ENCODE measurements around the gene MAST4.

The MAST4 gene

DNA sequence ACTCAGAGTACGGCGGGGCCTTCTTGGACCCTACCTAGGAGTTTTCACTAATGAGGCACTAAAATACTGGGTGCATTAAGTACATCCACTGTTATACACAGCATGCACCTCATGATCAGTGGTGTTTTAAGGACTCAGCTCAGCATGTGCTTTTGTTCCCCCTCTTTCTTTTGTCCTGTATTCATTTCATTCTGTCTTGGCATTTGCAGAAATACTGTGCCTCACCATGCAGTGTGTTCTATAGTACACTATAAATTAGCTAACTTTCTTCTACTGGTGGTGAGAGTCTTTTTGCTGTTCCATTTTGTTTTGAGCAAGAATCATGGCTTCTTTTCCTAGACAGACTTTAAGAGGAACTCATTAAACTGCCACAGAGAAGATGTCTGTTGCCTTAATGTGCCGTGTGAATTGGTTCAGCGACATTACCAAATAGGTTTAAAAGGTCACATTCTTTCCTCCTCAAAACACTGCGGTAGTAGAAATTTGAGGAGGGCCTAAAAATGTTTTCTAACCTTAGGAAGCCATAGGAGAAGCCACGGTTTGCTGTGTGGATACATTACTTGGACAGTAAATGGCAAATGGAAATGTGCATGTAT is 276.6 kb downstream of the MAST4 start:
- no peak for DNase-seq (ENCODE audit: low read depth in 2 of 2)

DNA sequence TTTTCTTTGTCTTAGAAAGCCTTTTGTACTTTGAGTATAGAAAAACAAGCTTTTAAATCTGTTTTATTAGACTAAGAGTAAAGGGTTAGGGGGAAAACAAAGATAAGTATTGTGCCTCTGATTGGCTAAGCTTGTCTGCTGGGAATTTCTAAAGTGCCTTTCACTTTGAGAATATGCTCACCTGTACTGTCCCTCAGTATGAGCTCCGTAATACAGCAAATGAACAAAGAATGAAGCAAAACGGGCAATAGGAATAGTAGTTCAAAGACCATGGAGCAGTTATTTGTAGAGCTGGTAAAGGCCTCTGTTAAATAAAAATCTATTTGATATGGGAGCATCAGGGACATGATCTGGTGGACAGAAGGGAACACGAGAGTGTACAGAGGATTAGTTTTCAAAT is 277.8 kb downstream of the MAST4 start:
- no peak for DNase-seq (ENCODE audit: low read depth in 2 of 2)

DNA sequence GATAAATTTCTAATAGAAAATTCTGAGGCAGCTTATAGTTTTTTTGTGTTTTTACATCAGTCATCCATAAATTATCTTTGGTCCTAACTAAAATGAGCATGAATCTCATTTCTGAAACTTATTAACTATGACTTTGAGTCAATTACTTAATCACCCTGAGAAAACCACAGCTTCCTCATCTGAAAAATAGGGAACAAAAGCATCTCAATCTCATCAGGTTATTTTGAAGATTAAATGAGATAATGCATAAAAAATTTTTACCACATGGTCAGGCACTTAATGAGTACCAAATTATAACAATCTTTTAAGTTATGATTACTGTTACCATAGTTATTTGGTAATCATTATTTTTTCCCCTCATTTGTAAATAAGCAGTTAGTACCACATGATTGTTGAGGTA is 279.1 kb downstream of the MAST4 start:
- DNase-seq (ENCODE audit: low read depth in 2 of 2), result no peak

DNA sequence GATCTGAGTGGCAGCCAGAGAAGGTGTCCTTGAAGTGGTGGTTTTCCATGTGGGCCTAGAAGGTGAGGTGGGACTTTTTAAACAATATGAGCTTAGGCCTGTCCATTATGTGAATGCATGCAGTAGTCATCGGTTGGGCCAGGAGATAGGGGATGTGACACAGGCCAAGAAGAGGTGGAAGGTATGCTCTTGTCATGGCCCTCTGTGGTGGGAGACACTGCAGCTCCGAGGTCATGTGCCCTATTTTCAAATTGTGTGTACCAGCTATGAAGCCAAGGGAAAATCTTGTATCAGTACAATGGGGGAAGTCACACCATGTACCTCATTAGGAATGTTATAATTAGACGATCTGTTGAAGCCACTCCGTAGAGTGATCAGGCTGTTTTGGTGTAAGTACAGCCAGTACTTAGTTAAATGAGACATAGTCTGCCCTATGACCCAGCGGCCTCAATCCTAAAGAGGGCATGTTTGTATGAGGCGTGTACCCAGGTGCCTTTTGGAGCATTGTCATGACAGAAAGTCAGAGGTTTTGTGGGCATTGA is 280.1 kb downstream of the MAST4 start:
- no peak for DNase-seq (ENCODE audit: low read depth in 2 of 2)

DNA sequence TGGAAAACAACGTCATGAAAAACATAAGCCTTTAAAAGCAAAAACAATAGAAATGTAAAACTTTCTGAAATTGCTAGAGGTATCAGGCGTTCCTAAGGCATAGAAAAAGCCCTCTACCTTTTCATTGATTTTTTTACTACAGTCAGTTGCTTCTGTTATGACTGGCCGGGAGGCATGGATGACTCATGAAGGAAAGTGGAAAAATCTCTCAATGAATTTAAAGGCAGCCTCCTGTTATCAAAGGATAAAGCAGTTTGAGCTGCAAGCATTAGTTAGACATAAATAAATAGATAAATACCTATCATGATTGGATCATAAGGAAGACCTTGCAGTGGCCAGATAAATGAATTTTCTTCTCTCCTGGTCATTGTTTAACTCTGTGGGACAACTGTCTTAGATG is 281.6 kb downstream of the MAST4 start:
- no peak for DNase-seq (ENCODE audit: low read depth in 2 of 2)

DNA sequence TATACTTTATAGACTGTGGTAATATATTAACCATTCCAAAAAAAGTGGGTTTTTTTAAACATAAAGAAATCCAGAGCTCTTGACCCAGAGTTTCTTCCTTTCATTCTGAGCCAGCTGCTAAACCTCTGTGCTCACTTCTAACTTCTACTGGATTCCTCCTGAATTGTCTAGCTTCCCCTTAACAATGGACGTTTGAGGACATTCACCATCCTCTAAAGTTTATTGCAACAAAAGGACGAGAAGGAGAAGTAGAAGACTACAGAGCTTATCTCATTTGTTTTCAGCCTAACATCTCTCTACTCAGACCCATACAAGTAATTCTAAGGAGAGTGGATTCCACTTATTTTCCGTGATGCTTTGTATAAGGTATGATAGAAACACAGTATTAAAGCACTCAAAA is 284.2 kb downstream of the MAST4 start:
- no peak for DNase-seq (ENCODE audit: low read depth in 2 of 2)

DNA sequence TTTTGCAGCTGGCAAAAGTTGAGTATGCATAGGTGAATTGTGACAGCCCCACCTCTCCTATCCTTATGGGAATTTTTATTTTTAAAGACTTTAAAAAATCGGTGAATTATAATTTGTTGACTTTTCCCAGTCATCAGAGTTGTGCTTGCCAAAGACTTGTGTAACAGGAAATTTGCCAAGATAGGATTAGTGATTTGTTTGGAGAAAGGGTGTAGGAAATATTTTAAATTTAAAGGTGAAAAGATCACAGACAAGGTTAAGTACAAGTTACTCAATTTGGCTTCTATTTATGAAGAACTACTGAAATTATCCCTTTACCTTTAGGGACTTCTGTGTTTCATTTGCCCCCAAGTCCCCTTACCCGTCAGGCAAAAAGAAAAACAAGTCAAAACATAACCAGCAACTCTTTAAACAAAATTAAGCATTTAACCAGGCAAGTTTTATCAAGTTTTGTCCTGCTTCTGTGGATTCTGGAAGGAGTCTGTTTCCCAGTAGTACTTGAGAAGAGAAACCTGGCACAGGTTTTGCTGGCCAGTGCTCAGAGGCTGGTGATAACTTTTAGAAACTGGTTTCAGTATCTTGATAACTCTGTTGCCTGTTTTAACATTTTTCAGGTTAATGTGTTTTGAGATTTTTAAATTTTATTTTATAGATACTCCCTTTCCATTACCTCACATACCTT is 285.4 kb downstream of the MAST4 start:
- DNase-seq (ENCODE audit: low read depth in 2 of 2), result no peak

DNA sequence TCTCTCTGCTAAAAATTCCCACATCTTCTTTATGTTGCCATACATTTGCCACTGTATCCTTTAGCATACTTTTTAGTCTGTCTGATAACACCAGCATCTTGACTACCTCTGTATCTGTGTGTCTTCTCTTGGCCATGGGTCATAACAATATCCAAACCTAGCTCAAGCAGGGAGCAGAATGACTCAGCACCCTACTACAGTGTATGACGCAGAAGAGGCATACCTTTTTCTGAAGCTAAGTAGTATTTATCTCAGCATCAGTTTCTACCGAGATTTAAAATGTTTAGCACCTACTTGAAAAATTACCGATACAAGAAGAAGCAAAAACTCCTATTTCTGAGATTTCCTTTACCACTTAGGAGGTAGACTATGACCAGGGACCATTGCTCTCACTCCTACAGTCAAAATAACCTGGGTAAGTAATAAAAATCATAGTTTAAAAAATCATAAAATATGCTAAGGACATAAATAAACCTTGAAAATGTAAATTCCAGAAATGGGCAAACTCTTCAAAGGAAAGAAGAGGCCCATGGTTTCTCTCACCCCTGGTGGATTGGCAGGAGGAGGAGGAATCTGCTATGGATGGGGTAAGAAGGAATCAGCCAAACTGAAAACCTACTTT is 286.5 kb downstream of the MAST4 start:
- no peak for DNase-seq (ENCODE audit: low read depth in 2 of 2)

DNA sequence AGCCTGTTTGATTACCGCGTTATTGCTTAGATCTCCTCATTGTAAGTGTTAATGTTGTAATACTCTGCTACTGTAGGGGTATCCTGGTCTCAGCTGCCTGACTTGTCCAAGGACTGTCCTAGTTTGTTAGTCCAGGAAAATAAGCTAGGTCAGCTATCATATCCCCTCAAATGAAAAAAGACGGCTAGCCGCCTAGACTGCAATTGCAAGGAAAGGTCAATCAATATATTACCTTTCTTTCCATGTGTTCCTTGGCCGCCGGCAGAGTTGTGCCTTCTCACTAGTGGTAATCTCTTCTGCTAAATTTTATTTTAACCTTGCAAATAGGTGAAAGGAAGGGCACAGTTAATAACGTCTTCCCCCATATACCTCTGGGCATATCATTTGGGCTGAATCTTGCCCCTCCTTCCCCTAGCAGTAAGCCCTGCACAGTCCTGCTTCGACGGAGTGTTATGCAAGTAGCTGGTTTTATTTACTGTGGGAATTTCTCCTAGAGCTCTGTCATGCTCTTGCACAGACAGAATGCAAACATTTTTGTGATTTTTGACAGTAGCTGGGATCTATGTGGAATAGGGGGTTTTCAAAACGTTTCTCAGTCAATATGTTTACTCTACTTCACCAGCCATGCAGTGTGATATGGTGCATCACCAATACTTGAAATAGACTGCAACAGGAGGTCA is 288.5 kb downstream of the MAST4 start:
- DNase-seq (ENCODE audit: low read depth in 2 of 2), result no peak

DNA sequence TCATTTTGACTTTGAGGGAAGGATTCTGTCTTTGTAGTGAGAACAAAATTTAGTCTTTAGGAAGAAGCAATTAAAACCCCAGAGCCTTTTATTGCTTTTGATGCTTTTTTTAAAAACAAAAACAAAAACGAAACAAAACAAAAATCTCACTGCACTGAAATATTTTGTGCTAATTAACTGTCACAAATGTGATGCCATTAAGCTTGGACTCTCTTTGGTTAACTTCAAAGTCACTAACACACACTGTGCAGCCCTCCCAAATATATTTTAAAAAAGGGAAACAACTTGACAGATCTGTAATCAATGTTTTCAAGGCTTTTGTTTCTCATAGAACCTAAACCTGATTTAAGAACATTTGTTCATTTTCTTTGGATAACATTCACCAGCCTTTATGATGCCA is 290.7 kb downstream of the MAST4 start:
- DNase-seq (ENCODE audit: low read depth in 2 of 2), result no peak

DNA sequence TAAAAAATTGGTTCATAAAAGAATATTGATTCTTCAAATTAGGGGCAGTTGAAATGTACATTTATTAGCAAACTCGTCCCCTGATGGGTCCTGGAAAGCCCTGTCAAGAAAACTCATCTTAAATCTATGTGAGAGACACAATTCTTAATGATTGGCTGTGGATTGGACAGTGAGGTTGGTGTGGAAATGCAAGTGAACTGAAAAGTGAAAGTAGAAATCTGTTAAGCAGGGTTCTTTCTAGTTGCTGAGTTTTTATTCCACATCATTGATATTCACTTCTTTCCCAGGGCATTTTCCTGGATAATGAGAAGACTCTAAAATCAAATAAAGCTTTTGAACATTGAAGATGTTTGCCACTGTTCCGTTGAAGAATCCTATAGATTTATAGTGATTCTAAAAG is 292.4 kb downstream of the MAST4 start:
- DNase-seq (ENCODE audit: low read depth in 2 of 2), result no peak

DNA sequence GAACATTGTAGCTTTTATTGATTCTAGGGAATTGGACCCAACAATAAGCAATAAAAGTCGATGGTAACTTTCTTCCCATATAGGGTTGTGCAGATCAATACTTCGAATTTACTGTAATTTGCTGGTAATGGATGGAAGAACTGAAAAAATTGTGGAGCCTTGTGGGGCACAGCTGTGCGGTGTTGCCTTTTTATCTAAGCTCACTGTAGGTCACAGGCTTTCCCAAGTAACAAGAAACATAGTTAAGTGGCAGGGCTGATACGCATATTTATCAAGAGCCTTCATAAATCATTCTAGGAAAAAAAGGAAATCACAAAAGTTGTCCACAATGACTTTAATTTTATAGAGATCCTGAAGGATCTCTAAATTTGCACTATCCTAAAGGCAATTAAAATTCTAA is 292.9 kb downstream of the MAST4 start:
- DNase-seq (ENCODE audit: low read depth in 2 of 2), result no peak

DNA sequence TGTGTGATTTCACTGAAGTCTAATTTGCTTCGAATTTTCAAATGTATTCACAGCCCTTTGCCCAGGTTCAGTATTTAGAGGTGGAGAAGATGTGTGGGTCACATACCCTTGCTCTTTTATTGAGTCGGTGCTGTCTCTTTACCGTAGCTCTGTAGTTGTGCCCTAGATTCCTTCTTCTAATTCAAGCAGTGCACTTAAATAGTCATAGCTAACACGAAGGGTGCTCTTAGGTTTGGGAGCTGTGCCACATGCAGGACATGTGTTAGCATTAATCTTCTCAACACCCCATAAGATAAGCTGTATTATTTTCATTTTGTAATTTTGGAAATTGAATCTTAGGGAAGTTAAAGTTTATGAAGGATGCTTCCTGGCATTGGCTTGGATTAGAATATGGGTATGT is 293.3 kb downstream of the MAST4 start:
- DNase-seq (ENCODE audit: low read depth in 2 of 2), result no peak

DNA sequence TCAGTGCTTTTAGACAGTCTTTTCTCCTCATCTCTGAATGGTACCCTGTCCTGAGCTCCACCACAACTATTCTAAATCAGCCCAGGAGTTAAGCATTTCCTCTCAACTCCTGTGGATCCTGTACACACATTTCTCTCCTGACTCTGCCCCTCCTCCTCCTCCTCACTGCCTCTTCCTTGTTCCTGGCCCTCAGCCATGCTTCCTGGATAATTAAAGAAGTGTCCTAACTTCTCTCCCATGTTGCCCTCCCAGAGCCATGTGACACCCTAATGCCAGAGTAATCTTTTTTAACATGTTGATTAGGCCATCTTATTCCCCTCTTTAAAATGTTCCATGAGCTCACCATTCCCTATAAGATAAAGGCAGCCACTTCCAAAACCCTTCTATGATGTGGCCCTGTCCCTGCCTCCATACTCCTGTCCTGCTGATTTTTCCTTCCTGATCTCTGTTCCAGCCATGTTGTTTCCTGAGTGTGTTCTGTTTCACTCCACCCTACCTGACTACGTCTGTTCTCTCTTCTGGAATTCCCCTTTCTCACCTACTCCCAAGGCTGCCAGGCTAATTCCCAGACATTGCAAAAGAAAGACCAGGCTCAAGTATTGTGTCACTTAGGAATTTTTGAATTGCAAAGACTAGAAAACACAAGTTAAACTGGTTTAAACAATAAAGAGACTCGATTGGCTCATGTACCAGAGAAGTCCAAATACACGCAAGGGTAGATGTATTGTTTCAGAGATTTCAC is 295.2 kb downstream of the MAST4 start:
- DNase-seq (ENCODE audit: low read depth in 2 of 2), result no peak

DNA sequence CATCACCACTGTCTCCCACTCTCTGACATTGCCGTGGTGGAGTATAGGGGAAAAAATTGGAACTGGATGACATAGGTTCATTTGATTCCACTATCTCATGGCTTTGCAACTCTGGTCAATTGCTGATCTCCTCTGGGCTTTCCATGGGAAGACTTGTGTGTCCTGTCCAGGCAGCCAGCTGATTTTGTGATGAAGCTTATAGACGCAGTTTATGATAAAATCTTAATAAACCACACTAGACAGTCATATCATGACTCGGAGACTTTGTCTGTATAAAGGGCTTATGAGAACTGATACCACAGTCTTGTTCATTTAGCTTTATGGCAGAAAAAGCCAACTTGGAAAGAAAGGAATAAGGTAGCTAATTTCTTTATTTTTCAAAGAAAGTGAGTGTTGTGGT is 296.5 kb downstream of the MAST4 start:
- DNase-seq (ENCODE audit: low read depth in 2 of 2), result no peak

DNA sequence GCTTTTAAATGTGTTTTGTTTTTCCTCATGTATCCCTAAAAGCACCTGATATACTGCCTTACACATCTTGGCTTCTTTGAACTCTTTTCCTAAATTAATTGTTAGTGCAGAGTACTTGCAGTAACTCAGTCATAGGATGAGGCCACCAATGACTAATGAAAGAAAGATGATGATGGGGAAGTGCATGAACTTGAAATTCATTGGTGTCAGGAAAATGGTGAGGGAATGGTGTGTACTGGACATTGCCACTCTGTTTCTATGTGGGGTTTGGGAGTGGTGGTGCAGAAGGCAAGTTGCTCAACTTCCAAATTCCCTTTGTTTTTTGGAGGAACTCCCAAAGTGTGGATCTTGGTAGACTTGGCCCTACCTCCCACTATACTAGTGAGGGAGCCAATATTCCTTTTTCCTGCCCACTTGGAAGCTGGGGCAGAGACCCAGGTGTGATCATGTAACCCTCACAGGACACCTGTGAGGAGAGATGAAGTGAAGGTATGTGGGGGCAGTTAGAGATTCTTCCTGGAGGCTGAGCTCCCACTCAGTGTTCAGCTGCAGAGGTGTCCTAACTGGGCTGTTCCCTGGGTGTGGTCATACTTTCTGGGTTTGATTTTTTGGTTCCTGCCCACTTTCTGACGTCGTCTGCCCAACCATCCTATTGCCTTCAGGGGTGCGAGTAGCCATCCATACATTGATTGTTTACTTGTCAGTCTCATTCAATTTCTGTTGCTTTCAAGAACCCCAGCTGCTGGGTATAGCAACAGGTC is 298.5 kb downstream of the MAST4 start:
- no peak for DNase-seq (ENCODE audit: low read depth in 2 of 2)

DNA sequence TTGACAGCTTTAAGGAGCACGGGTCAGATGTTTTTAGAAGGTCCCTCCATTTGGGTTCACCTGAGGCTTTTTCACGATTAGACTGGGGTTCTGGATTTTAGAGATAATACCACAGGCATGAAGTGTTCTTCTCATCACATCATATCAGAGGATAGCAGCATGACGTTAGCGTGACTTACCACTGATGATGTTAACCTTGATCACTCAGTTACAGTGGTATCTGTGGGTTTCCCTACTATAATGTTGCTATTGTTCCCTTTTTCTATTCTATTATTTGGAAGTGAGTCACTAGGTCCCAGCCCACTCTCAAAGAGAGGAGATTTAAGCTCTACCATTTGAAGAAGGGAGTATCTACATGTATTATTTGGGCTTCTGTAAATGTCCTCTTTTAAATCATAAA is 300.0 kb downstream of the MAST4 start:
- no peak for DNase-seq (ENCODE audit: low read depth in 2 of 2)

DNA sequence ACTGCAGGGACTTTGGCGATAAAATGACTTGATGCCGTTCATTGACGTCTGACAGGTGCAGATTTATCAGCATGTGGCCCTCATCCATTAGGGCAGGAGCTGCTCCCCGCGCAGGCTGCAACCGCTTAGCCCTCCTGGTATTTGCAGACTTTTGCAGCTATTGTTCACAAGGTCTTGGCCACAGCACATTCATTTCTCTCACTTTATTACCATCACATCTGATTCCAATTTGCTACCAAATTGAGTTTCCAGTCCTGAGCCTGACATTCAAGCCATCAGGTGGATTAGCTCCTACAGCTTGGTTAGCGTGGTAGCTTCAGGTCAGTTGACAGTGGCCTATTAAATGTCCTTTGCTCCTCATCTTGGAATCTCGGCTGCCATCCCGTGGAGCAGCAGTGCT is 301.2 kb downstream of the MAST4 start:
- no peak for DNase-seq (ENCODE audit: low read depth in 2 of 2)

DNA sequence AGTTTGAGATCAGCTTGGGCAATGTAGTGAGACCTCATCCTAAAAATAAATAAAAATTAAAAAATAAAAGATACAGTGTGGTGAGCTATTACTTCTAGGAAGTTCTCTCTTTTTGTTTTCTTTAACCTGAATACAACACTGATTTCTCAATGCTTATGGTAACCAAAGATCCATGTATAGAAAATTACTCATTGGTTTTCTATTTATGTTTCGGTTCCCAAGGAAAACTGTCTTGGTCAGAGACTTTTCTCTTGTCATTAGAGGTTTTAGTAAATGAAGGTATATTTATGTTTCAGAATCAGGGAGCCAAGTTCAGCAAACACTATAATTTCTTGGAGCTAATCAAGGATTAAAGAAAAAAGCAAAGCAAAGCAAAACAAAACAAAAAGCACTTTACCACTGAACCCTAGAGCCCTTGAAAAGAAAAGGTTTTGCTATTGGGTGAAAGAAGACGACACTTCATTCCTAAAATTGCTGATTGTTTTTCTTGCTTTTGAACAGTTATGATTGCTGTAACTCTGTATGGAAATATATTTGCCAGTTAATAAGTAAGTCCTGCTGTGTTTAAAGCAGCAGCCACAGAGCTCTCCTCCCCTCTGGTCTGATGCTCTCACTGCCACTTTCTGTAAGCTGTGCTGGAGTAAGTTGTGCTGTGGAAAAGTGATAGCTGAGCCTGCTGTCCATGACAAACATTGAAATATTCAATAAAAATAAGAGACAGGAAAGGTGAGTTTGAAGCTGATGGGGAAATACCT is 302.2 kb downstream of the MAST4 start:
- DNase-seq (ENCODE audit: low read depth in 2 of 2), result no peak

DNA sequence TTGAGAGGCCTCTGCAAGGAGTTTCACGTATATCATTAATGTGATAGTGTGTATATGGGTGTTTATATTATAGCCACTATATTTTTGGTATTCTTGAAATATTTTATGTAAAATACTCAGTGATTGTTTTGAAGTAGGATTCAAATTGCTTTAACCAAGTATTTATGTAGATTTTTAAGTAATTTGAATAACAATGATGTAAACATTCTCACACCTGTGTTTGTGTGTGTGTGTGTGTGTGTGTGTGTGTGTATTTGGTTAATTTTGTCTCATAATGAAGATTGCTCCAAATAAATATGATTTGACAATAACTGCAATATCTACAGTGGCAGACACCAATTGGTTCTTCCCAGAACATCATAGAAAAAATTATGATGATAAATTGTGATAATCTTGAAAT is 307.0 kb downstream of the MAST4 start:
- no peak for DNase-seq (ENCODE audit: low read depth in 2 of 2)

DNA sequence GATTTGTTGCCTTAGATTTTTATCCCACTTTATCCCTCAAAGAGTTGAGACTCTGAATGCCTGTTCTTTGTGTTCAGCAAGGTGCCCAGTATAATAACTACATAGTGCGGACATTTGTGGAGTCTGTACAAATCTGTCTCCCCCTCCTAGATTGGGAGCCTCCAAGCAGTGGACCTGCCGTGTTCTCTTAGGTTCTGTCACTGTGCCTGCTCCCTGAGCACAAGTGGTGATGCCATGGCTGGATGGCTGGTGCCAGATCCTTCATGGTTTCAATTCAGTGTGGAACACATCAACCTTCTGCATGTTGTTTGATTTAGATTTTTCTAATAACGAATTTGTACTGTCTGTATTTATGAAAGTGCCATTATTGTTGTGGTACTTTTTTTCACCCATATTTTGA is 307.5 kb downstream of the MAST4 start:
- DNase-seq (ENCODE audit: low read depth in 2 of 2), result no peak

Data from stimulated activated CD8-positive, alpha-beta memory T cell treated with anti-CD3 and anti-CD28 coated beads, Interleukin-7, amount 100 ng/mL, for 1 hour (primary cell).